Parietal lobe (tissue), 2 donors: ENCODE results near the gene UQCC3. TPM values are rescaled to one million over a fixed set of nuclear protein-coding genes. Genes with fewer than 3 reads are reported as not detected.

Source experiments
- small RNA-seq: library from RNA; depleted of rRNA; stranded (forward); fragments of <200 nt; gene quantifications from one replicate; pipeline ENCODE3, GENCODE V24; 2014; ENCODE audit warnings: low replicate concordance
- total RNA-seq: library from RNA; depleted of rRNA; stranded (reverse); fragments of >200 nt; gene quantifications from one replicate; pipeline ENCODE4 v1.2.3, GENCODE V29; 2014

Gene UQCC3, protein sequence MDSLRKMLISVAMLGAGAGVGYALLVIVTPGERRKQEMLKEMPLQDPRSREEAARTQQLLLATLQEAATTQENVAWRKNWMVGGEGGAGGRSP
- 4.1 TPM for total RNA-seq

DNA sequence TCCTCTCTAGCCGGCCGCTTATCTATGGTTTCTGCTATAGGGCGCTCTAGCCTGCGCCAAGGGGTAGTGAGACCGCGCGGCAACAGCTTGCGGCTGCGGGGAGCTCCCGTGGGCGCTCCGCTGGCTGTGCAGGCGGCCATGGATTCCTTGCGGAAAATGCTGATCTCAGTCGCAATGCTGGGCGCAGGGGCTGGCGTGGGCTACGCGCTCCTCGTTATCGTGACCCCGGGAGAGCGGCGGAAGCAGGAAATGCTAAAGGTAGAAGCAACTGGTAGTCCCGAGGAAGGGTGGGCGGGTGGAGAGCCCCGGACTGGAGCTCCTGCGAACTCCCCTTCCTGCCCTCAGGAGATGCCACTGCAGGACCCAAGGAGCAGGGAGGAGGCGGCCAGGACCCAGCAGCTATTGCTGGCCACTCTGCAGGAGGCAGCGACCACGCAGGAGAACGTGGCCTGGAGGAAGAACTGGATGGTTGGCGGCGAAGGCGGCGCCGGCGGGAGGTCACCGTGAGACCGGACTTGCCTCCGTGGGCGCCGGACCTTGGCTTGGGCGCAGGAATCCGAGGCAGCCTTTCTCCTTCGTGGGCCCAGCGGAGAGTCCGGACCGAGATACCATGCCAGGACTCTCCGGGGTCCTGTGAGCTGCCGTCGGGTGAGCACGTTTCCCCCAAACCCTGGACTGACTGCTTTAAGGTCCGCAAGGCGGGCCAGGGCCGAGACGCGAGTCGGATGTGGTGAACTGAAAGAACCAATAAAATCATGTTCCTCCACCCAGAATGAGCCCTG, at the start of gene UQCC3, which contains the start of gene LBHD1:
UQCC3 (plus strand) TSS at position 66 of the 782 bp plus-strand sequence; CDS start at position 139, 73 bp downstream.
LBHD1 (minus strand) TSS at position 660 of the 782 bp plus-strand sequence. CDS start 2,236 bp downstream, outside the sequence.

DNA sequence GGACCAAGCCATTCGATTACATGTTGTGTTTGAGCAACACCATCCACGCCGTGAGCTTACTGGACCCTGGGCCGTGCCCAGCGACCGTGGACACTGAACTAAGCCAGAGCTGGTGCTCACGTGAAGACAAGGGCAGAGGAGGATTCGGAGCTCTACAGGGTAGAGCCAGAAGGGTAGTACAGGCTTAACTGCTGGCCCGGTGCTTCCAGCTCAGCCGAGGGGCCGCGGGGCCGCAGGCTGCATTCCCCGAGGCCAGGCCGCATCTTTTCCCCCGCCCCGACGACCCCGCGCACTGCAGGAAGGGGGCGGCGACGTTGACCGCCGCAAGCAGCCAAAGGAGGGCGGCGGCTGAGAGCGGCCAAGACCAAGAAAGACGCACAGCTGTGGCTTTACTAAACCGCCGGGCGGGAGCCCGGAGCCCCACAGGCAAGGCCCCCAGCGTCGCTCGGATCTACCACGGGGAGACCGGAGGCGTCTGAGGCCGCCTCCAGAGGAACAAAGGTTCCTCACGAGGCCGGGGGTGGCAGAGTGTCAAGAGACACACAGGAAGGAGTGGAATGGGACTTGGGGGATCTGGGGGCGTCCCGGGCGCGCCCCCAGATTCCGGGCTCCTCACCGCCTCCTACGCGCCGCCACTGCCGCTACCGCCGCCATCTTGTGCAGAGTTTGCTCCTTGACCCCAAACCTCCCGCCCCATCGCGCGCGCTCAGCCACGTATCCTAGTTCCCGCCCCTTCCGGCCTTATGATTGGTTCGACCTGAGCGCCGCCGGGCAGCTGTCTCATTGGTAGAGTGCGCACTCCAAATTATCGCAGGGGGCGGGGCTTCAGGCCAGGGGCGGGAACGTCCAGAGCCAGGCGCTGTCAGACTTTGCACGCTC, 25.3 kb upstream of the UQCC3 start, which contains the start of gene GANAB:
GANAB (minus strand) TSS at position 668 of the 879 bp plus-strand sequence; CDS start at position 654, 14 bp downstream.

DNA sequence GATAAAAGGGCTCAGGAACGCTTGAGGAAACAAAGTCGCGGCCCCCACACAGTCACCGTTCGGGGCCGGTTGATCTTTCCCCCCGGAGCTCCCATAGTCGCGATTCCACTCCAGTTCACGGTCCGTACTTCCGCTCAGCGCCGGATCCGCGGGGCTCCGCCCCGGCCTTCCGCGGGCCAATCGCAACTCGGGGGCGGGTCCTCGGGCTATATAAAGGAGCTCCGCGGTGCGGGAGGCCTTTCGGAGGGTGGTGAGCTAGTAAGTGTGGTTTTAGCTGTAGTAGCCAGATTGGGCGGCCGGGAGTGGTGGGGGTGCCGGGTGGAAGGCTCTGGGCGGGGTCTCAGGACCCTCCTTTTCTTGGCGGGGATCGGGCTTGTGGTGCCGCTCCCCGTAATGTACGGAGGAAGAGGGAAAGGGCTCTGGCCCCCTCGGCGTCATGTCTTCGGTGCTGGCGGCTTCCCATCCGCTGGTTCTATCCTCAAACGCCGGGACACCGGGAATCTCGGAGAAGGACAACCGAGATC, 6.3 kb upstream of the UQCC3 start, which contains the start of the genes C11orf98 and CSKMT:
C11orf98 (minus strand) TSS at position 136 of the 524 bp plus-strand sequence; CDS start at position 95, 41 bp downstream.
CSKMT (plus strand) TSS at position 238 of the 524 bp plus-strand sequence. CDS start 568 bp downstream, outside the sequence.

DNA sequence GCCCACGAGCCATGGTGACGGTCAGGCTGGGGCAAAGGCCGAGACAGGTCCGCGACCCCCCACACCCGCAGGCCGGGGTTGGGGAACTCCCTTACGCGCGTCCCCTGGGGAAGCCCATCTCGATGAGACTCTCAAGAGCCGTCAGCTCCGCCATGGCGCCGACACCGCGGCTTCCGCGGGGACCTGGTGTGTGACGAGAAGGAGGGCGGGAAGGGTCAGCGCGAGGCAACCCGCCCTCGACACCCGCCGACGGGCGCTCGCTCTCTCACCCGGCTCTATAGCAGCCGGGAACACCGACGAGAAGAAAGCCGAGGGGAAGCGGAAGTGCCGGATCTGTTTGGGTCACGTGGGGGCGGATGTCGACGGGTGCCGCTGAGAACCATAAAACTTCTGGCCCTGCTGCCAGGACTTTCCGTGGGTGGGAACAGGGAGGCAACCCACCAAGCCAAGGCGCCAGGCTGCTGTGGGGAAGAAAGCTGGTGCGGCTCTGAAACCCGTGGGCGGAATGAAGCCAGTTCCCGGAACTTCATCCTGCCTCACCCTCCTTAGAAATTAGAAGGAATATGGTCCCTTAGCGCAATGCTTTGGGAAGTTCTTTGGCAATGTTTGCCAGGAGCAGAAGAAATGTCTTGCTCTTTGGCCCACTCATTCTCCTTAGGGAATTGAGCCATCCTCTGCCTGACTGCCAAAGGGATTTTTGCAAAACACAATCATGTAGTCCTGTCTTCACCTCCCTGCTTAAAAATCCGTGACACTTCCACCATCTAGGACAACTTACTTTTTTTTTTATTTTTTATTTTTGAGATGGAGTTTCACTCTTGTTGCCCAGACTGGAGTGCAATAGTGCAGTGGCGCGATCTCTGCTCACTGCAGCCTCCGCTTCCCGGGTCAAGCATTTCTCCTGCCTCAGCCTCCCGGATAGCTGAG, 7.6 kb downstream of the UQCC3 start, which contains the start of gene UBXN1:
UBXN1 (minus strand) TSS at position 304 of the 927 bp plus-strand sequence; CDS start at position 154, 150 bp downstream.

DNA sequence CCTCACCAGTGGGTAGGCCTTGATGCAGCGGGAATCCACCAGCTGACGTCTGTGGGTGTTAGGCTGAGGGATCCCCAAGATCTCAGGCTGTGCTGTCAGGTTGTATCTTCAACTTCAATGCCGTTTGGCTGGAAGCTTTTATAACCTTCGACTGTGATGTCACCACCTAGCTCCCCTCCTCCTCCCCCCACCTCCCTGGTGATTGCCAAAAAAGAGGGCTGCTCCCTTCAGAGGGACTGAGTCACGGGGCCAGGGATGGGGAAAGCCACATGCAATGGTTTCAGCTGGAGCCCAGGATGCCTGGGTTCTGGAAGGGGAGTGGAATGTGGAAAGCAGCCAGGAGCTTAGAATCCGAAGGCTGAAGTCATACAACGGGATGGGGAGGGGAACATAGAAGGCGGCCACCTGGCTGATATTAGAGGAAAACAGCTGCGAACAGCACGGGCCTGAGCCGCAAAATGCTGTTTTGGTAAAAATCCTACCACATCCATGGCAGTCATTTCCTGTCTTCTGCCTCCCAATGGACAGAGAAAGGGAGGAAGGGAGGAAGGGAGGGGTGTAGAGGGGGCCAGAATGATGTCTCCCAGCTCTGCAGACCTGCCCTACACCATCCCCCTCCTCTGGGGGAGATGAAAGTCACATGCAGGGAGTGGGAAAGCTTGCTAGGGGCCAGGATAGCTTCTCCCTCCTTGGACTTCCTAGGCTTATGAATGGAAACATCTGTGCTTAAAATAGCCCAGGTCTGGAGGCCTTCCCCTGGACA, 18.1 kb downstream of the UQCC3 start, which contains the start of gene LRRN4CL:
LRRN4CL (minus strand) TSS at position 110 of the 763 bp plus-strand sequence. CDS start 1,022 bp downstream, outside the sequence.

DNA sequence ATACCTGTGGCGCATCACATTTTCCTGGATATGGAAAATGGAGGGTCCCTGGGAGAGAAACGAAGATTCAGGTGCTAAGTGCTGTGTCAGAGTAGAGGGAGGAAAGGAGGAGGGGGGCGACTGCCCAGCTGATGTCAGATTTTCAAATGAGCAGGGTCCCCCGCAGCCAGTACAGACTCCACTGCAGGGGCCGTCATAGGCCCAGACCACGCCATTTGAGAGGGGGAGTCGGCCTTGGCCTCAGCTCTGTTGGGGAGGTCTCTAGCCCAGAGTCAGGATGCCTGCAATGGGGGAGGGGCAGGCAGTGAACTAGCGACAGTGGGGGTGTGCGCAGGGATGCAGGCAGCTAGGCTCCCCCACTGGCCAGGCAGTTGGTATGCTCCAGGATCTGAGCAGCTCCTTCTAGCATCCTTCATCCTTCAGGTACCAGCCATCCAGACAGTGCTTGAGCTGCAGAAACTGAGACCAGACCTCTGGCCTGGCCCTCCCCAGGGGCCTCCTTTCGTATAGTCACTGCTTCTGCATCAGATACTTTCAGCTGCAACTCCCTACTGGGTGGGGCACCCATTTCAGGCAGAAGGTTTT, 35.9 kb downstream of the UQCC3 start, which contains the start of the genes BSCL2 and GNG3:
BSCL2 (minus strand) TSS at position 148 of the 585 bp plus-strand sequence. CDS start 229 bp downstream, outside the sequence.
GNG3 (plus strand) TSS at position 400 of the 585 bp plus-strand sequence. CDS start 620 bp downstream, outside the sequence.

Small RNA genes within 50 kb of the gene (small RNA-seq; reads per million reads assigned to genes)
- not detected for gene SNORA57

Other genes starting within 250 kb of the UQCC3 start
- 13.5 TPM for gene AHNAK, start 124.9 kb upstream of the UQCC3 start, total RNA-seq
- gene EEF1G, start 97.8 kb upstream of the UQCC3 start, total RNA-seq: 1,400 TPM
- 7.5 TPM for gene TUT1, start 80.2 kb upstream of the UQCC3 start, total RNA-seq
- gene MTA2, start 69.8 kb upstream of the UQCC3 start, total RNA-seq: 139 TPM
- 5.9 TPM for gene EML3, start 58.9 kb upstream of the UQCC3 start, total RNA-seq
- gene ROM1, start 58.4 kb upstream of the UQCC3 start, total RNA-seq: 0.94 TPM
- 22.5 TPM for gene B3GAT3, start 49.7 kb upstream of the UQCC3 start, total RNA-seq
- 64.8 TPM for gene GANAB, start 25.1 kb upstream of the UQCC3 start, total RNA-seq
- 16.3 TPM for gene INTS5, start 18.4 kb upstream of the UQCC3 start, total RNA-seq
- 19.7 TPM for gene C11orf98, start 6.5 kb upstream of the UQCC3 start, total RNA-seq
- 8.8 TPM for gene CSKMT, start 6.4 kb upstream of the UQCC3 start, total RNA-seq
- 5.6 TPM for gene LBHD1, start 594 bp downstream of the UQCC3 start, total RNA-seq
- 85.1 TPM for gene UBXN1, start 7.4 kb downstream of the UQCC3 start, total RNA-seq
- 0.31 TPM for gene LRRN4CL, start 17.9 kb downstream of the UQCC3 start, total RNA-seq
- gene BSCL2, start 35.8 kb downstream of the UQCC3 start, total RNA-seq: 102 TPM
- gene GNG3, start 36.0 kb downstream of the UQCC3 start, total RNA-seq: 28.8 TPM
- 30.0 TPM for gene HNRNPUL2, start 55.8 kb downstream of the UQCC3 start, total RNA-seq
- 28.2 TPM for gene TTC9C, start 56.8 kb downstream of the UQCC3 start, total RNA-seq
- gene ZBTB3, start 82.5 kb downstream of the UQCC3 start, total RNA-seq: 13.8 TPM
- gene POLR2G, start 89.9 kb downstream of the UQCC3 start, total RNA-seq: 60.1 TPM
- 16.0 TPM for gene TAF6L, start 99.7 kb downstream of the UQCC3 start, total RNA-seq
- gene TMEM179B, start 115.7 kb downstream of the UQCC3 start, total RNA-seq: 22.8 TPM
- gene TMEM223, start 120.3 kb downstream of the UQCC3 start, total RNA-seq: 15.7 TPM
- 33.2 TPM for gene NXF1, start 133.8 kb downstream of the UQCC3 start, total RNA-seq
- 40.1 TPM for gene STX5, start 160.4 kb downstream of the UQCC3 start, total RNA-seq
- not detected for gene TEX54, start 161.2 kb downstream of the UQCC3 start, total RNA-seq
- 45.7 TPM for gene WDR74, start 167.9 kb downstream of the UQCC3 start, total RNA-seq
- 76.7 TPM for gene SLC3A2, start 209.2 kb downstream of the UQCC3 start, total RNA-seq
- gene CHRM1, start 249.7 kb downstream of the UQCC3 start, total RNA-seq: 12.8 TPM